Rectal smooth muscle tissue (tissue), 1 donor: ENCODE data around the gene OPCML.

Experiments used
- H3K27ac ChIP-seq: one replicate; pipeline ENCODE4 v1.7.0; 2013; ENCODE audit warnings: low read depth, low read length, inconsistent platforms
- H3K27me3 ChIP-seq: one replicate; pipeline ENCODE4 v1.7.0; 2013; ENCODE audit warnings: low read length; ENCODE audit not compliant: control insufficient read depth, insufficient read depth
- H3K36me3 ChIP-seq: one replicate; pipeline ENCODE4 v1.7.0; 2013; ENCODE audit warnings: low read length; ENCODE audit not compliant: control insufficient read depth, insufficient read depth
- H3K4me1 ChIP-seq: one replicate; pipeline ENCODE4 v1.7.0; 2013; ENCODE audit warnings: low read length; ENCODE audit not compliant: control insufficient read depth, insufficient read depth
- H3K4me3 ChIP-seq: one replicate; pipeline ENCODE4 v1.7.0; 2013; ENCODE audit warnings: low read length
- H3K9ac ChIP-seq: one replicate; pipeline ENCODE4 v1.7.0; 2013; ENCODE audit warnings: low read length

OPCML gene

GRCh38 chr11:132639986-132640385 is 892.3 kb downstream of the OPCML start:
- H3K9ac ChIP-seq = no peak overlapping the region
- no peaks in the 10 kb centered on the region for H3K27me3 ChIP-seq
- no peaks in the 10 kb centered on the region for H3K4me1 ChIP-seq
- H3K4me3 ChIP-seq = no peak overlapping the region
- H3K27ac ChIP-seq = no peak overlapping the region
- no peaks in the 10 kb centered on the region for H3K36me3 ChIP-seq

GRCh38 chr11:132639403-132639802 is 892.9 kb downstream of the OPCML start:
- Histone ChIP-seq H3K4me3 (no peak overlapping the region), H3K27ac (no peak overlapping the region), H3K27me3 (no peaks in the 10 kb centered on the region), H3K4me1 (no peaks in the 10 kb centered on the region), H3K36me3 (no peaks in the 10 kb centered on the region), H3K9ac (no peak overlapping the region)

- Histone ChIP-seq H3K36me3 (no peaks in the 10 kb centered on the region), H3K27me3 (no peaks in the 10 kb centered on the region), H3K4me1 (no peaks in the 10 kb centered on the region), H3K9ac (no peak overlapping the region), H3K4me3 (no peak overlapping the region), H3K27ac (no peak overlapping the region)
Observed at GRCh38 chr11:132638423-132638822, 893.9 kb downstream of the OPCML start.

- H3K27me3 ChIP-seq = no peaks in the 10 kb centered on the region
Observed at GRCh38 chr11:132636523-132636922, 895.8 kb downstream of the OPCML start.

GRCh38 chr11:132632641-132633124 is 899.6 kb downstream of the OPCML start:
- no peak overlapping the region for H3K27ac ChIP-seq
- no peak overlapping the region for H3K4me3 ChIP-seq
- H3K4me1 ChIP-seq = no peaks in the 10 kb centered on the region
- H3K27me3 ChIP-seq = no peaks in the 10 kb centered on the region
- no peak overlapping the region for H3K9ac ChIP-seq
- no peaks in the 10 kb centered on the region for H3K36me3 ChIP-seq

More at GRCh38 chr11:132636523-132636922, 895.8 kb downstream of the OPCML start:
- Histone ChIP-seq H3K27ac (no peak overlapping the region), H3K36me3 (no peaks in the 10 kb centered on the region), H3K4me1 (no peaks in the 10 kb centered on the region), H3K4me3 (no peak overlapping the region), H3K9ac (no peak overlapping the region)

GRCh38 chr11:132631989-132632388 is 900.3 kb downstream of the OPCML start:
- no peaks in the 10 kb centered on the region for H3K4me1 ChIP-seq
- H3K27ac ChIP-seq = no peak overlapping the region
- no peaks in the 10 kb centered on the region for H3K27me3 ChIP-seq
- no peaks in the 10 kb centered on the region for H3K36me3 ChIP-seq
- no peak overlapping the region for H3K4me3 ChIP-seq
- no peak overlapping the region for H3K9ac ChIP-seq

- Histone ChIP-seq H3K4me3 (no peak overlapping the region), H3K27me3 (no peaks in the 10 kb centered on the region), H3K9ac (no peak overlapping the region), H3K4me1 (no peaks in the 10 kb centered on the region), H3K36me3 (no peaks in the 10 kb centered on the region), H3K27ac (no peak overlapping the region)
Observed at GRCh38 chr11:132627981-132628380, 904.3 kb downstream of the OPCML start.

GRCh38 chr11:132626446-132626845 is 905.9 kb downstream of the OPCML start:
- Histone ChIP-seq H3K4me1 (no peaks in the 10 kb centered on the region), H3K36me3 (no peaks in the 10 kb centered on the region), H3K4me3 (no peak overlapping the region), H3K27me3 (no peaks in the 10 kb centered on the region), H3K27ac (no peak overlapping the region), H3K9ac (no peak overlapping the region)

- no peaks in the 10 kb centered on the region for H3K27me3 ChIP-seq
- H3K9ac ChIP-seq = no peak overlapping the region
- H3K36me3 ChIP-seq = no peaks in the 10 kb centered on the region
- H3K4me1 ChIP-seq = no peaks in the 10 kb centered on the region
- no peak overlapping the region for H3K4me3 ChIP-seq
- no peak overlapping the region for H3K27ac ChIP-seq
Observed at GRCh38 chr11:132623511-132623910, 908.8 kb downstream of the OPCML start.

GRCh38 chr11:132621976-132622580 is 910.2 kb downstream of the OPCML start:
- Histone ChIP-seq H3K4me3 (no peak overlapping the region), H3K36me3 (no peaks in the 10 kb centered on the region), H3K27me3 (no peaks in the 10 kb centered on the region), H3K9ac (no peak overlapping the region), H3K27ac (no peak overlapping the region), H3K4me1 (no peaks in the 10 kb centered on the region)

- H3K4me3 ChIP-seq = no peak overlapping the region
- no peaks in the 10 kb centered on the region for H3K4me1 ChIP-seq
Observed at GRCh38 chr11:132620423-132620822, 911.9 kb downstream of the OPCML start.

GRCh38 chr11:132610791-132611190 is 921.5 kb downstream of the OPCML start:
- H3K27ac ChIP-seq = no peak overlapping the region
- no peaks in the 10 kb centered on the region for H3K4me1 ChIP-seq
- no peak overlapping the region for H3K4me3 ChIP-seq
- no peaks in the 10 kb centered on the region for H3K36me3 ChIP-seq
- no peak overlapping the region for H3K9ac ChIP-seq
- no peaks in the 10 kb centered on the region for H3K27me3 ChIP-seq

More at GRCh38 chr11:132620423-132620822, 911.9 kb downstream of the OPCML start:
- Histone ChIP-seq H3K27me3 (no peaks in the 10 kb centered on the region), H3K36me3 (no peaks in the 10 kb centered on the region), H3K9ac (no peak overlapping the region), H3K27ac (no peak overlapping the region)

GRCh38 chr11:132610216-132610615 is 922.1 kb downstream of the OPCML start:
- Histone ChIP-seq H3K4me3 (no peak overlapping the region), H3K9ac (no peak overlapping the region), H3K27ac (no peak overlapping the region), H3K4me1 (no peaks in the 10 kb centered on the region), H3K27me3 (no peaks in the 10 kb centered on the region), H3K36me3 (no peaks in the 10 kb centered on the region)
